Gastroesophageal sphincter (tissue), 3 donors: ENCODE measurements around the gene CPEB3.

Experiments used
- POLR2AphosphoS5 ChIP-seq: sonication (generic); formaldehyde crosslinking; IDR thresholded peaks from one replicate; pipeline ENCODE4 v1.6.1; 2017; ENCODE audit warnings: antibody characterized with exemption
- TF ChIP-seq, protein P1 (sequence below), 4 experiments: fragments of 200-600 bp in 2 of 4; fragments of 450-650 bp in 2 of 4; sonication (generic) in 1 of 4; IDR thresholded peaks; one replicate each; pipeline ENCODE4 v1.5.1; 2017 to 2019; ENCODE audit warnings: antibody characterized with exemption in 4 of 4, mild to moderate bottlenecking in 2 of 4, moderate library complexity in 2 of 4

DNA sequence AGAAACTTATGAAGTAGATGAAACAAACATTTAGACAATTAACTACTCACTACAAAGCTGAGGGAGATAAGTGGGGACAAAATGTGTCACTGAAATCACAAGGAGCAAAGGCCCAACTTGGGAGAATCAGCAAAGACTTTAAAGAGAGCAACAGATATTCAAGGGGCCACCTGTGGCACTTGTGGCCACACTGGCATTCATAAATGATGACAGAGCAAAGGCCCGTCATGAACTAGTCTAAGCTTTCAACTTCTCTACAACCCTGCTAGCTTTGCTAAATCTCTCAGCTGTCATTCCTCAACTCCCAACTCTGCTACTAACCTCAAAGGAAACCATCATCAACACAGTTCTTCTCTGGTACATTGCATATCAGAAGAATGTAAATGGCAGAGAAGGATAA lies 178.4 kb downstream of the CPEB3 start:
- TF ChIP-seq, protein P1, sequence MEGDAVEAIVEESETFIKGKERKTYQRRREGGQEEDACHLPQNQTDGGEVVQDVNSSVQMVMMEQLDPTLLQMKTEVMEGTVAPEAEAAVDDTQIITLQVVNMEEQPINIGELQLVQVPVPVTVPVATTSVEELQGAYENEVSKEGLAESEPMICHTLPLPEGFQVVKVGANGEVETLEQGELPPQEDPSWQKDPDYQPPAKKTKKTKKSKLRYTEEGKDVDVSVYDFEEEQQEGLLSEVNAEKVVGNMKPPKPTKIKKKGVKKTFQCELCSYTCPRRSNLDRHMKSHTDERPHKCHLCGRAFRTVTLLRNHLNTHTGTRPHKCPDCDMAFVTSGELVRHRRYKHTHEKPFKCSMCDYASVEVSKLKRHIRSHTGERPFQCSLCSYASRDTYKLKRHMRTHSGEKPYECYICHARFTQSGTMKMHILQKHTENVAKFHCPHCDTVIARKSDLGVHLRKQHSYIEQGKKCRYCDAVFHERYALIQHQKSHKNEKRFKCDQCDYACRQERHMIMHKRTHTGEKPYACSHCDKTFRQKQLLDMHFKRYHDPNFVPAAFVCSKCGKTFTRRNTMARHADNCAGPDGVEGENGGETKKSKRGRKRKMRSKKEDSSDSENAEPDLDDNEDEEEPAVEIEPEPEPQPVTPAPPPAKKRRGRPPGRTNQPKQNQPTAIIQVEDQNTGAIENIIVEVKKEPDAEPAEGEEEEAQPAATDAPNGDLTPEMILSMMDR (IDR thresholded peaks at IDR 0.05): no peak
- no peak for TF ChIP-seq POLR2AphosphoS5
